ENCODE measurements around the gene PARK7. TPM values are rescaled to one million over a fixed set of nuclear protein-coding genes. Genes with fewer than 3 reads are reported as not detected.

PARK7 gene
- total RNA-seq, 2 donors from 2014 or later: 304 to 378 TPM

DNA sequence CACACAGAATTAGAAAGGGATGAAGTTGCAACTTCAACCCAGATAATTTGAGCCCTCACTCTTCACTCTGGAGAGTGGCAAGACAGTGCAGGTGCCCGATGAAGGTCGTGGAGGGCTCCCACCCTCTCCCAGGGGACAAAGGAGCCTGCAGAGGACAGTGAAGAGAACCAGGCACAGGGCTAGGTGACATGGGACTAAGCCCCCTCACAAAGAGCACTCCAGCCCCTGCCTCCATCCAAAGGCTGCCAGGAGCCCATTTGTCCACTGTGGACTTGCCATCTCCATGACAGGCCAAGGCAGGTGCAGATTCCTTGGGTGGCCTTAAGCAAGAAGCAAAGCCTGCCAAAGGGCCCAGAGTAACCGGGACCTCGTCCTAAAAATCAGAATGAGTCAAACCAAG, 49.5 kb downstream of the PARK7 start:
- Histone ChIP-seq H3K9ac (ENCODE audit: extremely low read depth, low read length, poor library complexity, severe bottlenecking) (no peak overlapping the region), H3K27ac (ENCODE audit: low read depth, low read length) (no peak overlapping the region), H3K36me3 (ENCODE audit: control insufficient read depth, insufficient read depth, low read length) (peaks cover 60% of the 10 kb centered on the region), H3K9me3 (ENCODE audit: control insufficient read depth, low read length) (no peaks in the 10 kb centered on the region), H3K4me3 (ENCODE audit: low read length) (no peak overlapping the region), H3K4me1 (ENCODE audit: control insufficient read depth, insufficient read depth, low read length) (peaks cover 10% of the 10 kb centered on the region), H3K27me3 (ENCODE audit: control insufficient read depth, insufficient read depth, low read length, poor library complexity, severe bottlenecking) (no peaks in the 10 kb centered on the region)
- Mint-ChIP-seq H3K36me3 (ENCODE audit: low read depth) (peaks cover 51% of the 10 kb centered on the region), H3K4me1 (peaks cover 22% of the 10 kb centered on the region), H3K4me3 (no peak overlapping the region), H3K27me3 (ENCODE audit: insufficient read depth) (no peaks in the 10 kb centered on the region), H3K9me3 (no peaks in the 10 kb centered on the region), H3K27ac (no peak overlapping the region)
- DNase-seq: no peak
- WGBS, 2 experiments (ENCODE audit: insufficient coverage in 1 of 2, insufficient read length in 1 of 2): 97 to 100% methylated on average over 2 to 4 of the region's 4 CpGs
- no peak for TF ChIP-seq CTCF (conservative IDR thresholded peaks at IDR 0.05)

DNA sequence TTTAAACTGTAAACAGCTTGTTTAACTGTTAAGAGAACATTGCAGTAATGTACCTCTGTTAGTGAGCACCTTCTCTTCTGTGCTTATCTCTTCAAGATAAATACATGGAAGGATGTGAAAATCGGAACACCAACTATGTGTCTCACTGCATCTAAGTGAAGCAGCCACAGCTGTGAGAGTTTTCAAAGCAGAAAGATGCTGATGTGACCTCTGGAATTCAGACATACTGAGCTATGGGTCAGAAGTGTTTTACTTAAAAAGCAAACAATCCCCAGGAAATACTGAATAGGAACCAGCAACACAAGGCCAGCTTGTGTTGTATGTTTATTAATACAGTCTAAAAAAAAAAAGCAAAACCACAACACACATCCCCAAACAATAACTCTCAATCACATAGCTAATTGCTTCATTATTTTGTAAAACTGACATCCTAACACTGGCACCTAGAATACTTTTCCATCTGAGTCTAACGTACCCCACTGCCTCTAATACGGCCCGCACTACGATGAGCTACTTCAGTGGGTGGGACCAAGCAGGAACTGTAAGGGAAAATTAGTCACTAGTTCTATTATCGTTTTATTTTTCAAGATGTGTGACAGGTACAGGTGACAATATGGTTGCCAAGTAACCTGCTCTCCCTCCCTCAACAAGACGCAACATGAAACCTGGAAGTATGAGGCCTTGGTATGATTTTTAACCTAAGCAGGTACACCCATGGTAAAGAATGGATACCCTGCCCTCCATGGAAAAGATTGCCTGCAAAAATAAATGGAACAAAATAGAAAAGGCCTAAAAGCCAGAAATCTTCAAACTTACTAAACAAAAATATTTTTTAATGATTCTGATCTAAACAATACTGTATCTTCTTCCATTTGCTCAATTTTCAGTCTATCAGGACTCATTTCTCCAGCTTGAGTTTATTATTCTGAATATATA, 50.7 kb downstream of the PARK7 start:
- H3K9ac ChIP-seq (ENCODE audit: extremely low read depth, low read length, poor library complexity, severe bottlenecking): no peak overlapping the region
- Mint-ChIP-seq H3K9me3 (no peaks in the 10 kb centered on the region), H3K4me1 (peaks cover 24% of the 10 kb centered on the region), H3K36me3 (ENCODE audit: low read depth) (peaks cover 51% of the 10 kb centered on the region), H3K27me3 (ENCODE audit: insufficient read depth) (no peaks in the 10 kb centered on the region), H3K27ac (peak overlapping the region; percentile 37), H3K4me3 (no peak overlapping the region)
- no peak overlapping the region for H3K27ac ChIP-seq (ENCODE audit: low read depth, low read length)
- H3K36me3 ChIP-seq (ENCODE audit: control insufficient read depth, insufficient read depth, low read length): peaks cover 60% of the 10 kb centered on the region
- TF ChIP-seq CTCF (conservative IDR thresholded peaks at IDR 0.05): no peak
- DNase-seq: peak; percentile 7
- no peak overlapping the region for H3K4me3 ChIP-seq (ENCODE audit: low read length)
- H3K27me3 ChIP-seq (ENCODE audit: control insufficient read depth, insufficient read depth, low read length, poor library complexity, severe bottlenecking): no peaks in the 10 kb centered on the region
- H3K9me3 ChIP-seq (ENCODE audit: control insufficient read depth, low read length): no peaks in the 10 kb centered on the region
- peaks cover 9% of the 10 kb centered on the region for H3K4me1 ChIP-seq (ENCODE audit: control insufficient read depth, insufficient read depth, low read length)
- 93 to 95% methylated on average over 2 to 7 of the region's 7 CpGs for WGBS, 2 experiments (ENCODE audit: insufficient coverage in 1 of 2, insufficient read length in 1 of 2)

DNA sequence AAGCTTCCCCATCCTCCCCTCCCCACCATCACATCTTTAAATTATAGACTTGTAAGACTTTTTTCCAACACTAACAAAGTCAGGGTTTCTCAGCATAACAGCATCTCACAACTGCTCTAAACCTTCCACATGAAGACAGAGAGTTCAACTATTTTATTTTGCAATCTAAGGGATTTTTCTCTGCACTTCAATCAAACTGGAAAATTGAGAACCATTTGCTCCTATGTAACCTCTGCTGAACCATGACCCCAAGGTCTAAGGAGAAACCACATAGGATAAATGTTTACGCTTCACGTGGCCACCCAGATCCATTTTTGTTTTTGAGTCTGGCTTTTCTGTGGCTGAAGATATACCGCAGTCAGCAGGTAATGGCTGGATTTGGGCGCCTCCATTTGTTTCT, 51.4 kb downstream of the PARK7 start:
- H3K4me3 ChIP-seq (ENCODE audit: low read length): no peak overlapping the region
- DNase-seq: no peak
- H3K4me1 ChIP-seq (ENCODE audit: control insufficient read depth, insufficient read depth, low read length): peaks cover 9% of the 10 kb centered on the region
- Mint-ChIP-seq H3K4me3 (no peak overlapping the region), H3K27ac (no peak overlapping the region), H3K4me1 (peaks cover 29% of the 10 kb centered on the region), H3K9me3 (no peaks in the 10 kb centered on the region), H3K27me3 (ENCODE audit: insufficient read depth) (no peaks in the 10 kb centered on the region), H3K36me3 (ENCODE audit: low read depth) (peaks cover 51% of the 10 kb centered on the region)
- H3K27ac ChIP-seq (ENCODE audit: low read depth, low read length): no peak overlapping the region
- no peak for TF ChIP-seq CTCF (conservative IDR thresholded peaks at IDR 0.05)
- H3K27me3 ChIP-seq (ENCODE audit: control insufficient read depth, insufficient read depth, low read length, poor library complexity, severe bottlenecking): no peaks in the 10 kb centered on the region
- H3K9me3 ChIP-seq (ENCODE audit: control insufficient read depth, low read length): no peaks in the 10 kb centered on the region
- H3K9ac ChIP-seq (ENCODE audit: extremely low read depth, low read length, poor library complexity, severe bottlenecking): no peak overlapping the region
- WGBS, 2 experiments (ENCODE audit: insufficient coverage in 1 of 2, insufficient read length in 1 of 2): 99 to 100% methylated on average over 3 to 4 of the region's 4 CpGs
- peaks cover 60% of the 10 kb centered on the region for H3K36me3 ChIP-seq (ENCODE audit: control insufficient read depth, insufficient read depth, low read length)

Data from endodermal cell (in vitro differentiated cells).